HEK293 (cell line): ENCODE data around the gene CDC42EP1.
A peak's percentile ranks its signal among the peaks of the same experiment; 100 is the strongest.

ENCODE experiments used
- CTCF ChIA-PET: fragments of 350-600 bp; formaldehyde crosslinking; extraction: SDS; loops from one replicate; lab custom pipeline; 2021; ENCODE audit warnings: antibody characterized with exemption; lab: Yijun Ruan, JAX
- POLR2A ChIA-PET: fragments of 300-600 bp; formaldehyde crosslinking; extraction: SDS; loops from one replicate; lab custom pipeline; 2020; ENCODE audit warnings: antibody characterized with exemption, inconsistent platforms; lab: Yijun Ruan, JAX
- H3K27ac ChIP-seq: fragments of 200-500 bp; sonication (Bioruptor generic); 2 replicates; pipeline ENCODE4 v1.5.1; 2014; ENCODE audit warnings: low read depth, low read length, control low read depth, inconsistent platforms; ENCODE audit errors: extremely low read depth
- H3K36me3 ChIP-seq, 2 experiments: fragments of 200-500 bp in 1 of 2; sonication (Bioruptor generic) in 1 of 2; 1 replicate in 1 of 2; 2 replicates in 1 of 2; pipeline ENCODE4 v1.5.1; 2014 to 2017; ENCODE audit warnings: inconsistent platforms in 2 of 2, low read length in 2 of 2; ENCODE audit not compliant: control insufficient read depth in 2 of 2, insufficient read depth in 1 of 2
- H3K4me1 ChIP-seq: fragments of 200-500 bp; sonication (Bioruptor generic); 2 replicates; pipeline ENCODE4 v1.5.1; 2014; ENCODE audit warnings: mild to moderate bottlenecking, low read length, inconsistent platforms; ENCODE audit not compliant: control insufficient read depth, insufficient read depth
- H3K4me3 ChIP-seq: 2 replicates; pipeline ENCODE4 v1.5.1; 2011; ENCODE audit warnings: low read depth, mild to moderate bottlenecking, control low read depth, low read length, moderate library complexity
- H3K9me3 ChIP-seq: fragments of 200-500 bp; sonication (Bioruptor generic); 2 replicates; pipeline ENCODE4 v1.5.1; 2014; ENCODE audit warnings: low read depth, low read length, inconsistent platforms; ENCODE audit not compliant: control insufficient read depth, insufficient read depth
- GLI2 ChIP-seq: fragments of 450-650 bp; formaldehyde crosslinking; IDR thresholded peaks from 2 replicates; pipeline ENCODE4; 2017; ENCODE audit warnings: missing biosample characterization, missing genetic modification characterization, low read depth, borderline replicate concordance
- GLIS1 ChIP-seq: fragments of 450-650 bp; formaldehyde crosslinking; IDR thresholded peaks from 2 replicates; pipeline ENCODE4 v1.5.1; 2016; ENCODE audit warnings: missing biosample characterization, missing genetic modification characterization
- KLF8 ChIP-seq: fragments of 450-650 bp; formaldehyde crosslinking; IDR thresholded peaks from 2 replicates; pipeline ENCODE4 v1.5.1; 2016; ENCODE audit warnings: missing biosample characterization, missing genetic modification characterization
- MEIS1 ChIP-seq: sonication (generic); formaldehyde crosslinking; IDR thresholded peaks from 2 replicates; pipeline ENCODE4 v1.8.1; 2022; ENCODE audit warnings: missing genetic modification reagents, mild to moderate bottlenecking, borderline replicate concordance
- SP3 ChIP-seq: fragments of 450-650 bp; formaldehyde crosslinking; IDR thresholded peaks from 2 replicates; pipeline ENCODE4 v1.5.1; 2016; ENCODE audit warnings: missing biosample characterization, missing genetic modification characterization
- ZBTB44 ChIP-seq: fragments of 450-650 bp; IDR thresholded peaks from 2 replicates; pipeline ENCODE4 v1.5.1; 2018; ENCODE audit warnings: missing biosample characterization, mild to moderate bottlenecking, missing genetic modification characterization
- ZFHX2 ChIP-seq: fragments of 450-650 bp; formaldehyde crosslinking; conservative IDR thresholded peaks from 2 replicates; pipeline ENCODE4 v1.5.1; 2016; ENCODE audit warnings: missing biosample characterization, missing genetic modification characterization
- ZFP37 ChIP-seq: fragments of 450-650 bp; formaldehyde crosslinking; IDR thresholded peaks from 2 replicates; pipeline ENCODE4 v1.5.1; 2016; ENCODE audit warnings: missing biosample characterization, missing genetic modification characterization
- ZNF157 ChIP-seq: fragments of 450-650 bp; formaldehyde crosslinking; IDR thresholded peaks from 2 replicates; pipeline ENCODE4 v1.5.1; 2016; ENCODE audit warnings: missing biosample characterization, missing genetic modification characterization
- ZNF214 ChIP-seq: fragments of 450-650 bp; formaldehyde crosslinking; IDR thresholded peaks from 2 replicates; pipeline ENCODE4 v1.5.1; 2017; ENCODE audit warnings: missing biosample characterization, mild to moderate bottlenecking, missing genetic modification characterization, borderline replicate concordance
- ZNF311 ChIP-seq: fragments of 450-650 bp; formaldehyde crosslinking; IDR thresholded peaks from 2 replicates; pipeline ENCODE4 v1.5.1; 2017; ENCODE audit warnings: missing biosample characterization, missing genetic modification characterization, borderline replicate concordance
- ZNF335 ChIP-seq: fragments of 450-650 bp; formaldehyde crosslinking; conservative IDR thresholded peaks from 2 replicates; pipeline ENCODE4 v1.5.1; 2016; ENCODE audit warnings: missing biosample characterization, missing genetic modification characterization
- ZNF350 ChIP-seq: fragments of 450-650 bp; formaldehyde crosslinking; IDR thresholded peaks from 2 replicates; pipeline ENCODE4 v1.5.0; 2017; ENCODE audit warnings: missing biosample characterization, mild to moderate bottlenecking, missing genetic modification characterization
- ZNF404 ChIP-seq: fragments of 450-650 bp; formaldehyde crosslinking; IDR thresholded peaks from 2 replicates; pipeline ENCODE4 v1.5.1; 2017; ENCODE audit warnings: missing biosample characterization, missing genetic modification characterization
- ZNF423 ChIP-seq: fragments of 450-650 bp; formaldehyde crosslinking; IDR thresholded peaks from 2 replicates; pipeline ENCODE4 v1.5.1; 2016; ENCODE audit warnings: missing biosample characterization, missing genetic modification characterization
- ZNF501 ChIP-seq: fragments of 450-650 bp; formaldehyde crosslinking; IDR thresholded peaks from 2 replicates; pipeline ENCODE4 v1.5.1; 2016; ENCODE audit warnings: missing biosample characterization, missing genetic modification characterization
- ZNF561 ChIP-seq: fragments of 450-650 bp; IDR thresholded peaks from 2 replicates; pipeline ENCODE4 v1.5.1; 2018; ENCODE audit warnings: missing biosample characterization, missing genetic modification characterization, borderline replicate concordance
- ZNF624 ChIP-seq: fragments of 450-650 bp; formaldehyde crosslinking; IDR thresholded peaks from 2 replicates; pipeline ENCODE4 v1.5.1; 2017; ENCODE audit warnings: missing biosample characterization, missing genetic modification characterization
- ZNF629 ChIP-seq: fragments of 450-650 bp; formaldehyde crosslinking; IDR thresholded peaks from 2 replicates; pipeline ENCODE4 v1.5.1; 2017; ENCODE audit warnings: missing biosample characterization, missing genetic modification characterization
- ZNF658 ChIP-seq: fragments of 450-650 bp; formaldehyde crosslinking; IDR thresholded peaks from 2 replicates; pipeline ENCODE4; 2016; ENCODE audit warnings: missing biosample characterization, missing genetic modification characterization
- ZNF76 ChIP-seq: fragments of 450-650 bp; formaldehyde crosslinking; IDR thresholded peaks from 2 replicates; pipeline ENCODE4; 2016; ENCODE audit warnings: low read depth, missing biosample characterization, missing genetic modification characterization, borderline replicate concordance
- ZNF768 ChIP-seq: fragments of 450-650 bp; formaldehyde crosslinking; IDR thresholded peaks from 2 replicates; pipeline ENCODE4 v1.5.1; 2018; ENCODE audit warnings: missing biosample characterization, mild to moderate bottlenecking, missing genetic modification characterization
- TF ChIP-seq, protein P1 (sequence below): fragments of 450-650 bp; formaldehyde crosslinking; IDR thresholded peaks from 2 replicates; pipeline ENCODE4 v1.5.1; 2016; ENCODE audit warnings: missing biosample characterization, missing genetic modification characterization, borderline replicate concordance
- TF ChIP-seq, protein P2 (sequence below): fragments of 450-650 bp; formaldehyde crosslinking; IDR thresholded peaks from 2 replicates; pipeline ENCODE4 v1.5.1; 2016; ENCODE audit warnings: missing biosample characterization, missing genetic modification characterization

Gene CDC42EP1

DNA sequence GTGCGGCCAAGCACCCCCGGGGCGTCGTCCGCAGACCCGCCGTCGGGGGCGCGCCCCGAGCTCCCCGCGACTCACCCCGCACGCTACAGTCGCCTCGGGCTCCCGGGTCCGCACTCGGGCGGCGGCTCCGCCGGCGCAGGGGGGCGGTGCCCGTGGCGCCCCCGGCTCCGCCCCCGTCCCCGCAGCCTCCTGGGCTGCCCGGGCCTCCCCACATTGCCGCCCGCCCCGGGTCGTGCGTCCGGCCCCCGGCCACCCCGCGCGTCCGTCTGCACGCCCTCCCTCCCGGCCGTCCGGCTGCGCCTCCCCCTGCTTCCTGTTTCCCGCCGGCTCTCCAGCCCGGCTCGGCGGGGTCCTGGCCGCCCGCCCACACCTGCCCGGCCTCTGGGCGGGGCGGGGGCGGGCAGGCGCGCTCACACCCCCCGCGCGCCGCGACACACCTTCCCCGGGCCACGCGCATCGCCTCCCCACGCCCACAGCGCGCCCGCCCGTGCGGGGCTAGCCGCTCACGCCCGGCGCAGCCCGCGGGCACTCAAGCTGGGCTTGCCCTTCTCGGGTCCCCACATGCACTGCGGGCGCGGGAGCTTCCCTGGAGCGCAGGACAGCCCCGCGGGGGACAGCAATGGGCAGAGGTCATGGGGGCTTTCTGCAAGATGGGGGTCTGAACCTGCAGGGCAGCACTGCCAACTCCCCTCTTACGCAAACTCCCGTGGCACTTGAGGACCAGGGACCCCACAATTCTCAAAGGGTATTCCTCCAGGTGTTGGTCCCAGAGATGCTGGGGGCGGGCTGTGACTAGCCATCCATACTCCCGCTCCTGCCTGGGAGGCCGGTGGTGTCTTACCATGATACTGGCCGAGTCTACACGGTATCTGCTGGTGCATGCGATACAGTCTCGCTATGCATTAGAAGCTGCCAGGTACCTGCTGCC is 40.7 kb upstream of the CDC42EP1 start, which contains the start of gene CARD10 (continued):
- TF ChIP-seq ZNF404 (no peak), ZNF214 (tag by site-specific recombination) (no peak), ZNF335 (tag by site-specific recombination) (peak; percentile 87), KLF8 (tag by site-specific recombination) (no peak), ZNF629 (tag by site-specific recombination) (no peak), ZNF561 (tag by site-specific recombination) (peak; percentile 46; the same call in 1 of the 2 replicates), GLI2 (tag by site-specific recombination) (no peak), ZNF350 (tag by site-specific recombination) (no peak), MEIS1 (CRISPR knock-in tag) (no peak), ZNF624 (tag by site-specific recombination) (no peak), ZNF311 (tag by site-specific recombination) (no peak), SP3 (peak; percentile 34; the same call in 1 of the 2 replicates), ZNF76 (tag by site-specific recombination) (no peak), ZNF501 (no peak), GLIS1 (tag by site-specific recombination) (peak; percentile 77), ZFHX2 (tag by site-specific recombination) (peak; percentile 72), ZNF658 (tag by site-specific recombination) (no peak), ZBTB44 (tag by site-specific recombination) (0 out of 2 replicates have a peak, but pooled peaks have one; percentile 5)
- TF ChIP-seq, protein P1, sequence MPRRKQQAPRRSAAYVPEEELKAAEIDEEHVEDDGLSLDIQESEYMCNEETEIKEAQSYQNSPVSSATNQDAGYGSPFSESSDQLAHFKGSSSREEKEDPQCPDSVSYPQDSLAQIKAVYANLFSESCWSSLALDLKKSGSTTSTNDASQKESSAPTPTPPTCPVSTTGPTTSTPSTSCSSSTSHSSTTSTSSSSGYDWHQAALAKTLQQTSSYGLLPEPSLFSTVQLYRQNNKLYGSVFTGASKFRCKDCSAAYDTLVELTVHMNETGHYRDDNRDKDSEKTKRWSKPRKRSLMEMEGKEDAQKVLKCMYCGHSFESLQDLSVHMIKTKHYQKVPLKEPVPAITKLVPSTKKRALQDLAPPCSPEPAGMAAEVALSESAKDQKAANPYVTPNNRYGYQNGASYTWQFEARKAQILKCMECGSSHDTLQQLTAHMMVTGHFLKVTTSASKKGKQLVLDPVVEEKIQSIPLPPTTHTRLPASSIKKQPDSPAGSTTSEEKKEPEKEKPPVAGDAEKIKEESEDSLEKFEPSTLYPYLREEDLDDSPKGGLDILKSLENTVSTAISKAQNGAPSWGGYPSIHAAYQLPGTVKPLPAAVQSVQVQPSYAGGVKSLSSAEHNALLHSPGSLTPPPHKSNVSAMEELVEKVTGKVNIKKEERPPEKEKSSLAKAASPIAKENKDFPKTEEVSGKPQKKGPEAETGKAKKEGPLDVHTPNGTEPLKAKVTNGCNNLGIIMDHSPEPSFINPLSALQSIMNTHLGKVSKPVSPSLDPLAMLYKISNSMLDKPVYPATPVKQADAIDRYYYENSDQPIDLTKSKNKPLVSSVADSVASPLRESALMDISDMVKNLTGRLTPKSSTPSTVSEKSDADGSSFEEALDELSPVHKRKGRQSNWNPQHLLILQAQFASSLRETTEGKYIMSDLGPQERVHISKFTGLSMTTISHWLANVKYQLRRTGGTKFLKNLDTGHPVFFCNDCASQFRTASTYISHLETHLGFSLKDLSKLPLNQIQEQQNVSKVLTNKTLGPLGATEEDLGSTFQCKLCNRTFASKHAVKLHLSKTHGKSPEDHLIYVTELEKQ (tag by site-specific recombination) = no peak
- TF ChIP-seq, protein P2, sequence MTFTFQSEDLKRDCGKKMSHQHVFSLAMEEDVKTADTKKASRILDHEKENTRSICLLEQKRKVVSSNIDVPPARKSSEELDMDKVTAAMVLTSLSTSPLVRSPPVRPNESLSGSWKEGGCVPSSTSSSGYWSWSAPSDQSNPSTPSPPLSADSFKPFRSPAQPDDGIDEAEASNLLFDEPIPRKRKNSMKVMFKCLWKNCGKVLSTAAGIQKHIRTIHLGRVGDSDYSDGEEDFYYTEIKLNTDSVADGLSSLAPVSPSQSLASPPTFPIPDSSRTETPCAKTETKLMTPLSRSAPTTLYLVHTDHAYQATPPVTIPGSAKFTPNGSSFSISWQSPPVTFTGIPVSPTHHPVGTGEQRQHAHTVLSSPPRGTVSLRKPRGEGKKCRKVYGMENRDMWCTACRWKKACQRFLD (tag by site-specific recombination) = no peak

DNA sequence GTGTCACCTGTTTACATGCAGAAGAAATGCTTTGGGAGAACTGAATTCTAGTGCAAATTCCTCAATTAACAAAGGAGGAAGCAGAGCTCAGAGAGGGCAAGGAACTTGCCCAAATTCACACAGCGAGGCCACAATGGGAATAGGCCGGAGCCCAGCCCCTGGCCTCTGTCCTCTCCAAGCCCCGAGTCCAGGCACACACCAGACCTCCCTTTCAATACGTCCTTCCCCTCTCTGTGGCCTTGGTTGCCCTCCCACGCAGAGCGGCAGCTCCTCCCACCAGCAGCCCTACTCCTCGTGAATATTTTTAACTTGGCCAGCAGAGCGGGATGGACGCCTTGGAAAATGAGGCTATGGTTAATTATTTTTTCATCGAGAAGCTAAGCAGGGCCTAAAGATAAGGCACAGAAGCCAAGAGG is 39.5 kb upstream of the CDC42EP1 start:
- H3K4me1 ChIP-seq = peaks cover 4% of the 10 kb centered on the region
- TF ChIP-seq ZNF768 (tag by site-specific recombination) (peak; percentile 77; the same call in 1 of the 2 replicates), ZNF311 (tag by site-specific recombination) (no peak), ZNF157 (tag by site-specific recombination) (no peak), ZFP37 (tag by site-specific recombination) (no peak), ZNF404 (no peak), ZNF423 (no peak)
- H3K4me3 ChIP-seq = no peak overlapping the region
- ChIA-PET POLR2A (interaction anchor here (0.7 to 1.2 kb wide), 2 partner anchors 39 to 40 kb away, joined by 3 to 7 read pairs; partner anchors contain the start of gene CDC42EP1), CTCF (interaction anchor here (0.6 to 2.0 kb wide), 6 partner anchors 8 to 397 kb away, joined by 3 to 5 read pairs (median 4); no protein-coding TSS in a partner anchor)
- H3K9me3 ChIP-seq = no peaks in the 10 kb centered on the region
- H3K36me3 ChIP-seq = peaks cover 0 to 4% of the 10 kb centered on the region in 2 experiments; a peak in 1 of 3 replicates
- H3K27ac ChIP-seq = no peak overlapping the region
